Endodermal cell (in vitro differentiated cells): ENCODE data around the gene PADI1. TPM values are rescaled to one million over a fixed set of nuclear protein-coding genes. Genes with fewer than 3 reads are reported as not detected.

Source experiments
- DNase-seq: peaks from one replicate; pipeline ENCODE4 v3.0.0-alpha.2; 2017
- H3K27ac ChIP-seq: 2 replicates; pipeline ENCODE4 v1.5.1; 2013; ENCODE audit warnings: mild to moderate bottlenecking, low read depth, low read length, moderate library complexity
- H3K27me3 ChIP-seq: 2 replicates; pipeline ENCODE4 v1.6.1; 2013; ENCODE audit warnings: mild to moderate bottlenecking, low read length, moderate library complexity; ENCODE audit not compliant: insufficient read depth, control insufficient read depth, poor library complexity, severe bottlenecking
- H3K36me3 ChIP-seq: 2 replicates; pipeline ENCODE4 v1.7.0; 2013; ENCODE audit warnings: mild to moderate bottlenecking, low read length, moderate library complexity; ENCODE audit not compliant: control insufficient read depth, insufficient read depth
- H3K4me1 ChIP-seq: one replicate; pipeline ENCODE4 v1.7.0; 2013; ENCODE audit warnings: low read length; ENCODE audit not compliant: control insufficient read depth, insufficient read depth
- H3K4me3 ChIP-seq: 2 replicates; pipeline ENCODE4 v1.5.1; 2013; ENCODE audit warnings: mild to moderate bottlenecking, low read length, moderate library complexity
- H3K9ac ChIP-seq: 2 replicates; pipeline ENCODE4 v1.6.1; 2013; ENCODE audit warnings: mild to moderate bottlenecking, low read length, moderate library complexity; ENCODE audit not compliant: poor library complexity, severe bottlenecking; ENCODE audit errors: extremely low read depth
- H3K9me3 ChIP-seq: 2 replicates; pipeline ENCODE4 v1.6.1; 2013; ENCODE audit warnings: mild to moderate bottlenecking, low read length, moderate library complexity; ENCODE audit not compliant: control insufficient read depth
- H3K27ac Mint-ChIP-seq: 2 replicates; pipeline ENCODE4 v1.8.0; 2020; ENCODE audit warnings: mixed read lengths
- H3K27me3 Mint-ChIP-seq: 2 replicates; pipeline ENCODE4 v1.8.0; 2021; ENCODE audit warnings: mild to moderate bottlenecking, mixed read lengths; ENCODE audit not compliant: insufficient read depth
- H3K36me3 Mint-ChIP-seq: 2 replicates; pipeline ENCODE4 v1.8.0; 2020; ENCODE audit warnings: low read depth, mixed read lengths
- H3K4me1 Mint-ChIP-seq: 2 replicates; pipeline ENCODE4 v1.8.0; 2020; ENCODE audit warnings: mixed read lengths
- H3K4me3 Mint-ChIP-seq: 2 replicates; pipeline ENCODE4 v1.8.0; 2020; ENCODE audit warnings: mild to moderate bottlenecking, moderate library complexity, mixed read lengths
- H3K9me3 Mint-ChIP-seq: 2 replicates; pipeline ENCODE4 v1.8.0; 2020; ENCODE audit warnings: mild to moderate bottlenecking, mixed read lengths
- WGBS, 2 experiments: methylation state at CpG; one replicate each; pipeline versions ENCODE4 v1.1.5 to v1.1.7; 2013; ENCODE audit warnings: missing lambda C conversion rate in 2 of 2, mixed read lengths in 1 of 2; ENCODE audit not compliant: insufficient coverage in 1 of 2, insufficient read length in 1 of 2; 5-methylcytosine and 5-hydroxymethylcytosine counted together
- total RNA-seq, 2 donors: library from RNA; stranded (reverse); fragmentation: NEBNext Ultra II Directional in 1 of 2; extraction: Animal tissue kit (Norgen Biotek cat#: 25700) in 1 of 2; gene quantifications; 2 replicates in 1 of 2; 3 replicates in 1 of 2; pipeline ENCODE4 v1.2.1, GENCODE V29; 2021
- TF ChIP-seq, protein P1 (sequence below): fragments of 200-600 bp; sonication (generic); conservative IDR thresholded peaks from 2 replicates; pipeline ENCODE4 v1.5.0; 2021; ENCODE audit warnings: antibody characterized with exemption, mild to moderate bottlenecking

The PADI1 gene
- total RNA-seq, 2 donors from 2014 or later, result 0.13 TPM; not detected in 1

DNA sequence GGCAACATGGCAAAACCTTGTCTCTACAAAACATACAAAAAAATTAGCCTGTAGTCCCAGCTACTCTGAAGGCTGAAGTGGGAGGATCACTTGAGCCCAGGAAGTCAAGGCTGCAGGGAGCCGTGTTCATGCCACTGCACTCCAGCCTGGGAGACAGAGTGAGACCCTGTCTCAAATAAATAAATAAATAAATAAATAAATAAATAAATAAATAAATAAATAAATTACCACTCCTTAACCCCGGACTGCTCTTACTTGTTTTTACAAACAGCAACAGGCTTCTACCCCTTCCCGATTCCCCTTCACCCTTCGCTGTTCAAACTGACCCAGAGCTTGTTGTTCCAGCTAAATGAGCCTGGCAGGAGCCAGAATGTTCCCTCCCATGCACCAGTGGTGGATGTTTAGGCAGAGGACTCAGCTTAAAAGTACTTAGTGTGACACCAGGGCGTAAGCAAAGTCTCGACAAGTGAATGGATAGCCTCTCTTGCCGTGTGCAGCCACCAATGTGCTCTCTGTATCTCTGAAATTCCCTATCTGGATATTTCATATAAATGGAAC, 22.5 kb downstream of the PADI1 start:
- H3K27me3 Mint-ChIP-seq, result no peaks in the 10 kb centered on the region
- H3K36me3 ChIP-seq, result no peaks in the 10 kb centered on the region
- no peak overlapping the region for H3K9ac ChIP-seq
- no peak for DNase-seq
- no peaks in the 10 kb centered on the region for H3K9me3 Mint-ChIP-seq
- no peaks in the 10 kb centered on the region for H3K4me1 Mint-ChIP-seq
- H3K27me3 ChIP-seq, result no peaks in the 10 kb centered on the region
- H3K4me1 ChIP-seq, result no peaks in the 10 kb centered on the region
- H3K4me3 ChIP-seq, result no peak overlapping the region
- 84 to 93% methylated on average over 4 to 7 of the region's 7 CpGs for WGBS, 2 experiments
- no peak overlapping the region for H3K27ac Mint-ChIP-seq
- TF ChIP-seq, protein P1, sequence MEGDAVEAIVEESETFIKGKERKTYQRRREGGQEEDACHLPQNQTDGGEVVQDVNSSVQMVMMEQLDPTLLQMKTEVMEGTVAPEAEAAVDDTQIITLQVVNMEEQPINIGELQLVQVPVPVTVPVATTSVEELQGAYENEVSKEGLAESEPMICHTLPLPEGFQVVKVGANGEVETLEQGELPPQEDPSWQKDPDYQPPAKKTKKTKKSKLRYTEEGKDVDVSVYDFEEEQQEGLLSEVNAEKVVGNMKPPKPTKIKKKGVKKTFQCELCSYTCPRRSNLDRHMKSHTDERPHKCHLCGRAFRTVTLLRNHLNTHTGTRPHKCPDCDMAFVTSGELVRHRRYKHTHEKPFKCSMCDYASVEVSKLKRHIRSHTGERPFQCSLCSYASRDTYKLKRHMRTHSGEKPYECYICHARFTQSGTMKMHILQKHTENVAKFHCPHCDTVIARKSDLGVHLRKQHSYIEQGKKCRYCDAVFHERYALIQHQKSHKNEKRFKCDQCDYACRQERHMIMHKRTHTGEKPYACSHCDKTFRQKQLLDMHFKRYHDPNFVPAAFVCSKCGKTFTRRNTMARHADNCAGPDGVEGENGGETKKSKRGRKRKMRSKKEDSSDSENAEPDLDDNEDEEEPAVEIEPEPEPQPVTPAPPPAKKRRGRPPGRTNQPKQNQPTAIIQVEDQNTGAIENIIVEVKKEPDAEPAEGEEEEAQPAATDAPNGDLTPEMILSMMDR, result no peak
- no peaks in the 10 kb centered on the region for H3K9me3 ChIP-seq
- no peak overlapping the region for H3K27ac ChIP-seq
- H3K4me3 Mint-ChIP-seq, result no peak overlapping the region
- no peaks in the 10 kb centered on the region for H3K36me3 Mint-ChIP-seq

DNA sequence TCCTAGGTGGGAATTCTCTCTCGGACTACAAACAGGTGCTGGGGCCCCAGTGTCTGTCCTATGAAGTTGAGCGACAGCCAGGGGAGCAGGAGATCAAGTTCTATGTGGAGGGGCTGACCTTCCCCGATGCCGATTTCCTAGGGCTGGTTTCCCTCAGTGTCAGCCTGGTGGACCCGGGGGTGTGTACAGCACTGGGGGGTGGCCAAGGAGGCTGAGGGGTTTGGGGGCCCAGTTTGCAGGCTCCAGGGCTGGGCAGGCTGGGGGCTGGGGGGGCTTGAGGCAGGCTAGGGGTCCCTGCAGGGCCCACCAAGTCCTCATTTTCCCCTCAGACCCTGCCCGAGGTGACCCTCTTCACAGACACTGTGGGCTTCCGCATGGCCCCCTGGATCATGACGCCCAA, 23.7 kb downstream of the PADI1 start:
- Mint-ChIP-seq H3K27ac (no peak overlapping the region), H3K4me1 (no peaks in the 10 kb centered on the region), H3K4me3 (no peak overlapping the region), H3K9me3 (no peaks in the 10 kb centered on the region), H3K36me3 (no peaks in the 10 kb centered on the region), H3K27me3 (no peaks in the 10 kb centered on the region)
- no peak overlapping the region for H3K27ac ChIP-seq
- DNase-seq, result no peak
- H3K9me3 ChIP-seq, result no peaks in the 10 kb centered on the region
- 82% methylated on average over 8 of the region's 8 CpGs; no CpG with 5 or more reads in 1 of the 2 experiments for WGBS, 2 experiments
- no peaks in the 10 kb centered on the region for H3K4me1 ChIP-seq
- TF ChIP-seq, protein P1, result no peak
- no peak overlapping the region for H3K4me3 ChIP-seq
- no peak overlapping the region for H3K9ac ChIP-seq
- H3K27me3 ChIP-seq, result no peaks in the 10 kb centered on the region
- H3K36me3 ChIP-seq, result no peaks in the 10 kb centered on the region

DNA sequence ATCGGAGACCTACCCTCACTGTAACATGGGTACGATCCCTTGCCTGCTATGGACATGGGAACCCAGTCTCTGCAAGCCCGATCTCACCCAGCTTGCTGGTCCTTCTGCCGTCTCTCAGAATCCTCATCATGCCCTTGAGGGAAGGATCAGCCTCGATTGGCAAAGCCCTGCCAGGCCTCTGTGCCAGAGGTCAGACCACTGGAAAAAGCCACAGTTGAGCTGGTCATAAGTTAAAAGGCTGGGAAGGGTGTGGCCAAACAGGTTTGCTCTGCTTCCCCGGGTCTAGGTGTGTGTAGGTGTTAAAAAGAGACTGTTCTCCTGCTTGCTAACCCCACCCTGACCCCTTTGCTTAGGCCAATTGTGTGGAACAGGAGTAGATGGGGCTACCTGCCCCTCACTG, 24.5 kb downstream of the PADI1 start:
- no peaks in the 10 kb centered on the region for H3K27me3 ChIP-seq
- Mint-ChIP-seq H3K4me1 (no peaks in the 10 kb centered on the region), H3K27ac (no peak overlapping the region), H3K36me3 (no peaks in the 10 kb centered on the region), H3K27me3 (no peaks in the 10 kb centered on the region), H3K9me3 (no peaks in the 10 kb centered on the region), H3K4me3 (no peak overlapping the region)
- no peak overlapping the region for H3K4me3 ChIP-seq
- H3K9me3 ChIP-seq, result no peaks in the 10 kb centered on the region
- no peaks in the 10 kb centered on the region for H3K36me3 ChIP-seq
- DNase-seq, result no peak
- WGBS, 2 experiments, result 88% methylated on average over 6 of the region's 6 CpGs
- H3K4me1 ChIP-seq, result no peaks in the 10 kb centered on the region
- TF ChIP-seq, protein P1, result no peak
- no peak overlapping the region for H3K27ac ChIP-seq
- no peak overlapping the region for H3K9ac ChIP-seq
